D721Med (cell line): Measurements from ENCODE around the gene COA7.

Experiments
- DNase-seq: peaks from one replicate; pipeline ENCODE4 v3.0.0; 2011; ENCODE audit warnings: low spot score; ENCODE audit not compliant: insufficient read length
- FAIRE-seq: peaks from 2 replicates; lab custom pipeline; 2011; peaks lifted over from hg19 to GRCh38; lab: Jason Lieb, UNC
- TF ChIP-seq, protein P1 (sequence below): IDR thresholded peaks from 2 replicates; pipeline ENCODE4 v1.5.1; 2012; ENCODE audit warnings: mild to moderate bottlenecking, control low read depth; ENCODE audit not compliant: insufficient read depth; ENCODE audit errors: missing control alignments

COA7 gene

DNA sequence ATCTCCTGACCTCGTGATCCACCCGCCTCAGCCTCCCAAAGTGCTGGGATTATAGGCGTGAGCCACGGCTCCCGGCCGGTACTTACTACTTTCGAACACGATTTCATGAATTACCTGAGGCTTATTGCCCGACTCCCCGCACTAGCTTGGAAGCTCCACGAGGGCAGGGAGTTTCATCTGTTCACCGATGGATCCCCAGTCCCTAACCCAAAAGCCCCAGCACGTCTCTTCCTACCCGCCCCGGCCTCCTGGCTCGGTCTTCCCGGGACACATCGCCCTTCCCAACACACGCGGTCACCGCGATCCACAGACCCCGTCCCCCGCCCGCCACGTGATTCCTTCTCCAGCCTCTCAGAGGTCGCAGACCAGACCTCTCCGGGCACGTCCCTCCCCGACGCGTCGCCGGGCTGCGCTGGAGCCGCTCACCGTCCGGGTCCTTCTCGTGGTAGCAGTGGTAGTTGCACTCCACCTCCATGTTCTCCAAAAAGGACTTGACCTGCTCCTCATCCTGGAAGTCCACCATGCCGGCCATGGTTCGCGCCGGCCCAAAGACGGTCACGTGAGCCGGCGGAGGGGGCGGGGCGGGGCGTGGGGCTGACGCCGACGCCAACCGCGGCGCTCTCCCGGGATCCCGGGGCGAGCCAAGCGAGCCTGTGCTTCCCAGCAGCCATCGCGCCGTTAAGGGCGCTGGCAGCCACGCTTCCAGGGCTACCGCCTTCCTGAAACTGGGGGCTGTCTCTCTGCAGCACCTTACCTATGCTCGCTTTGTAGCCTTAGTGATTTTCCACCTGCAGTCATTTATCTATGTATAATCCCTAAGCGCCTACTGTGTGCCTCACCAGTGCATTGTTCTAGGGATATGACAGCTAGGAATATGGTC, at the start of gene COA7:
COA7 (minus strand) TSS at position 553 of the 880 bp plus-strand sequence; CDS start at position 532, 21 bp downstream.
- FAIRE-seq (no peak), DNase-seq (peak; percentile 48)
- TF ChIP-seq, protein P1, sequence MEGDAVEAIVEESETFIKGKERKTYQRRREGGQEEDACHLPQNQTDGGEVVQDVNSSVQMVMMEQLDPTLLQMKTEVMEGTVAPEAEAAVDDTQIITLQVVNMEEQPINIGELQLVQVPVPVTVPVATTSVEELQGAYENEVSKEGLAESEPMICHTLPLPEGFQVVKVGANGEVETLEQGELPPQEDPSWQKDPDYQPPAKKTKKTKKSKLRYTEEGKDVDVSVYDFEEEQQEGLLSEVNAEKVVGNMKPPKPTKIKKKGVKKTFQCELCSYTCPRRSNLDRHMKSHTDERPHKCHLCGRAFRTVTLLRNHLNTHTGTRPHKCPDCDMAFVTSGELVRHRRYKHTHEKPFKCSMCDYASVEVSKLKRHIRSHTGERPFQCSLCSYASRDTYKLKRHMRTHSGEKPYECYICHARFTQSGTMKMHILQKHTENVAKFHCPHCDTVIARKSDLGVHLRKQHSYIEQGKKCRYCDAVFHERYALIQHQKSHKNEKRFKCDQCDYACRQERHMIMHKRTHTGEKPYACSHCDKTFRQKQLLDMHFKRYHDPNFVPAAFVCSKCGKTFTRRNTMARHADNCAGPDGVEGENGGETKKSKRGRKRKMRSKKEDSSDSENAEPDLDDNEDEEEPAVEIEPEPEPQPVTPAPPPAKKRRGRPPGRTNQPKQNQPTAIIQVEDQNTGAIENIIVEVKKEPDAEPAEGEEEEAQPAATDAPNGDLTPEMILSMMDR, result no peak

DNA sequence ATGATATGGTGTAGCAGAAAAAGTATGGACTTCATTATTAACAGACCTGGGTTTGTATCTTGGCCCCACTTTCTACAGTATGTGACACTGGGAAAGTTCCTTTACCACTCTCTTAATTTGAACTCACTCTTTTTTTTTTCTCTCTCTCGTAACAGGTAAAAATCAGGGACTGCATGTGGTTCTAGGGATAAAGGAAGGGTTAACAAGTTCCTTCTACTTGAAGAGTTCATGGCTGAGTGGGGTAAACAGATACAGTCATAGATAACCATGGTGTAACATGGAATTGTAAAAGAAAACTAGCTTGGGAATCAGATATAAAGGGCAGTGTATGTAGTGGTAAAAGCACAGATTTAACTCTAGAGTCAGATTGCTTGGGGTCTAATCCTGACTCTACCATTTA, 49.3 kb upstream of the COA7 start:
- TF ChIP-seq, protein P1, result no peak
- FAIRE-seq (peak; percentile 21), DNase-seq (no peak)

DNA sequence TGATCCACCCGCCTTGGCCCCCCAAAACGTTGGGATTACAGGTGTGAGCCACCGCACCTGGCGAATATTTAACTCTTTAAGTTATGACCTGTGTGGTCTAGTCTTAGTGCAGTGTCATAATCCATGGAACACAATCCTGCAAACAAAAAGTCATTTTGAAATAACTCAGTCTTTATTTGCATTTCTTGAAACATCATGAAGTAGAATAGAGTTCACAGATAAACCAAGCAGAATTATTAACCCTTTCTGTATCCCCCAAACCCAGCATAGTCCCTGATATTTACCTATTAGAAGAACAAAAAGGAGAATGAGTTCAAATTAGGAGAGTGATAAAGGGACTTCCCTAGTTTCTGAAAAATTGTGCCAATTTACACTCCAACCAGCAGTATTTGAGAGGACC, 48.0 kb upstream of the COA7 start:
- TF ChIP-seq, protein P1, result no peak
- no peak for FAIRE-seq
- no peak for DNase-seq

DNA sequence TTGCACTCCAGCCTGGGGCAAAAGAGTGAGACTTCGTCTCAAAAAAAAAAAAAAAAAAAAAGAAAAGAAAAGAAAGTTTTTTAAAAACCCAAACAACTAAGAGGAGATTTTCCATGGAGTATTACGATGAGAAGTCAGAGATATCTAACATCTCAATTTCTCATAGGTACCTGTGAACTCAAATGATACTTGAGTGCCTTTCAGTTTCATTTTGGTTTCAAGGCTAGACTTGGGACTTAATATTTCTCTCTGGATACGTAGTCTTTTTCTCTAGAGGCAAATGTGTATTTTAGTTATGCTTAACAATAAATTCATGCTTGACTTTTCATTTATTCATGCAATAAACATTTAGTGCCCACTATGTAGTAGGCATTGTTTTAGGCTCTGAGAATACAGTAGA, 43.1 kb upstream of the COA7 start:
- TF ChIP-seq, protein P1, result no peak
- FAIRE-seq (no peak), DNase-seq (no peak)

DNA sequence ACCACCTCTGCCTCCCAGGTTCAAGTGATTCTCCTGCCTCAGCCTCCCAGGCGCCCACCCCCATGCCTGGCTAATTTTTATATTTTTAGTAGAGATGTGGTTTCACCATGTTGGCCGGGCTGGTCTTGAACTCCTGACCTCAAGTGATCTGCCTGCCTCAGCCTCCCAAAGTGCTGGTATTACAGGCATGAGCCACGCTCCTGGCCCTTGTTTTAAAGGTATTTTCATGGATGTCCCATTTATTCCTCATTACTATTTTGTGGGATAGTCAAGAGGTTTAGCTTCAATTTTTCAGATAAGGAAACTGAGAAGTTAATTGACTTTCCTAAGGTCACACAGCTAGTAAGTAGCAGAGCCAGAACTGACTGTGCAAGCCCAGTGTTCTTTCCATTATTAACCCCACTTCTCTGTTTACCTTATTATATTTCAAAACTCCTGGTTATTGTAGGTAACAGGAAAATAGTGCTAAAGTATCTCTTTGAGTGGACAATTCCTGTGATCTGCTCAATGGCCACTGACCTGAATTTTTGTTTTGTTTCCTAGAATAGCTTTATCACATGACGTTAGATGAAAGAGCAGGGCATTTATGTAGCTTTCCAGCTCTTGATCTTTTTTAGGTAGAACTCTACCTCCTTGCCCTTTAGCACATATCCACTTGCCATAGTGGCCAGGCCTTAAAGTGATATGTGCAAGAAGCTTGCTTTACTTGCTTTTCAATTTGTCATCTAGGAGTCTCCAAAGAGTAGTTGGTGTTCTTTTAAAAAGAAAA, 41.7 kb upstream of the COA7 start:
- TF ChIP-seq, protein P1, result no peak
- FAIRE-seq (no peak), DNase-seq (no peak)

DNA sequence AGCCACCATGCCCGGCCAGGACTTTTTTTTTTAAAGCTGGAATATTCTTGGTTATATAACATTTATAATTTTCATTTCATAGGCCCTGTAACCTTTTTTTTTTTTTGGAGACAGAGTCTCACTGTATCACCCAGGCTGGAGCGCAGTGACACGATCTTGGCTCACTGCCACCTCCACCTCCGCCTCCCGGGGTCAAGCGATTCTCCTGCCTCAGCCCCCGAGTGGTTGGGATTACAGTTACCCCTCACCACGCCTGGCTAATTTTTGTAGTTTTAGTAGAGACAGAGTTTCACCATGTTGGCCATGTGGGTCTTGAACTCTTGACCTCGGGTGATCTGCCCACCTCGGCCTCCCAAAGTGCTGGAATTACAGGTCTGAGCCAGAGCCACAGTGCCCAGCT, 40.7 kb upstream of the COA7 start:
- no peak for DNase-seq
- FAIRE-seq, result no peak
- TF ChIP-seq, protein P1, result no peak
